ENCODE data around the gene OASL.

Gene OASL

GRCh38 chr12:121010860-121011259, 28.2 kb downstream of the OASL start:
- DNase-seq: no peak

- DNase-seq: peak; percentile 46
These were observed 29.3 kb downstream of the OASL start for GRCh38 chr12:121009741-121010140.

GRCh38 chr12:121008347-121009098, 30.5 kb downstream of the OASL start:
- DNase-seq: no peak

GRCh38 chr12:121005346-121005815, 33.7 kb downstream of the OASL start:
- DNase-seq: peak; percentile 57

GRCh38 chr12:121004253-121004815, 34.7 kb downstream of the OASL start:
- DNase-seq: no peak

- DNase-seq: no peak
These were observed 35.4 kb downstream of the OASL start for GRCh38 chr12:121003650-121004049.

GRCh38 chr12:121001841-121002483, 37.1 kb downstream of the OASL start:
- DNase-seq: no peak

- no peak for DNase-seq
These were observed 38.0 kb downstream of the OASL start for GRCh38 chr12:121001060-121001459.

- DNase-seq: no peak
These were observed 38.5 kb downstream of the OASL start for GRCh38 chr12:121000530-121000929.

- DNase-seq: no peak
These were observed 39.6 kb downstream of the OASL start for GRCh38 chr12:120999191-121000120.

GRCh38 chr12:120998435-120998834, 40.6 kb downstream of the OASL start:
- no peak for DNase-seq

- DNase-seq: no peak
These were observed 41.6 kb downstream of the OASL start for GRCh38 chr12:120997448-120997847.

GRCh38 chr12:120996133-120996746, 42.8 kb downstream of the OASL start:
- no peak for DNase-seq

- DNase-seq: no peak
These were observed 44.3 kb downstream of the OASL start for GRCh38 chr12:120994589-120995337.

- no peak for DNase-seq
These were observed 45.0 kb downstream of the OASL start for GRCh38 chr12:120994059-120994458.

GRCh38 chr12:120993496-120993895, 45.5 kb downstream of the OASL start:
- DNase-seq: no peak

GRCh38 chr12:120992989-120993388, 46.1 kb downstream of the OASL start:
- no peak for DNase-seq

GRCh38 chr12:120991965-120992364, 47.1 kb downstream of the OASL start:
- no peak for DNase-seq

GRCh38 chr12:120990487-120991055, 48.5 kb downstream of the OASL start:
- no peak for DNase-seq

GRCh38 chr12:120989687-120990086, 49.4 kb downstream of the OASL start:
- DNase-seq: no peak

- DNase-seq: no peak
These were observed 50.4 kb downstream of the OASL start for GRCh38 chr12:120988658-120989057.
